SHP77 treated with DMSO at 0.1 percent for 48 hours (cell line): Measurements from ENCODE around the gene PKD1L1.
"Not testable (repeated sequence)": the region's sequence is repeated elsewhere in the genome, so short reads cannot be mapped to it uniquely, and the experiment has no call there.

Experiments
- DNase-seq: peaks from one replicate; lab custom pipeline; 2025; lab: John Stamatoyannopoulos, UW

Gene PKD1L1

DNA sequence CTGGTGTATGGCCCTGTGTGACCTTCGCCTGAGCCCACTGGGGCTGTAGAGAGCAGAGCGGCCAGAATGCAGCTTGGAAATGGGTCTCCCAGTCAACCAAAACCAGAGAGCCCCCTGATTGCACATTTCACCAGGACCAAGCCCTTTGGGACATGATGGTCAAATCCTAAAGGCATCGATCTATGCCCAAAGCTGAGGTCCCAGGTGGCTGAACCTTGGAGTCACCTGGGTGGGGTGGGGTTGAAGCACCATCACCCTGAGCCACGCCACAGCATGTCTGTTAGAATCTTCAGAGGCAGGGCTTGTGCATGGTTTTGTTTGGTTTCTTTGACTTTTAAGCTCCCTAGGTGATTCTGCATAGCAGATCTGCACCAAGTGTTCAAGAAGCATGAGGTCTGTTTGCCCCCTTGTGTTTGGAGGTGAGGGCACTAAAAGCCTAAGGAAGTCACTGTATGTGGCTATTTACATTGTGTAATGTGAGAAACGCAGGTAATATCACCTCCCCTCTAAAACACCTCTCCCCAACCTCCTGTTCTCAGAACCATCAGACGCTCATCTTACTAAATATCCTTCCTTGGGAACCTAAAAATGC, 9.6 kb downstream of the PKD1L1 start:
- no peak for DNase-seq

DNA sequence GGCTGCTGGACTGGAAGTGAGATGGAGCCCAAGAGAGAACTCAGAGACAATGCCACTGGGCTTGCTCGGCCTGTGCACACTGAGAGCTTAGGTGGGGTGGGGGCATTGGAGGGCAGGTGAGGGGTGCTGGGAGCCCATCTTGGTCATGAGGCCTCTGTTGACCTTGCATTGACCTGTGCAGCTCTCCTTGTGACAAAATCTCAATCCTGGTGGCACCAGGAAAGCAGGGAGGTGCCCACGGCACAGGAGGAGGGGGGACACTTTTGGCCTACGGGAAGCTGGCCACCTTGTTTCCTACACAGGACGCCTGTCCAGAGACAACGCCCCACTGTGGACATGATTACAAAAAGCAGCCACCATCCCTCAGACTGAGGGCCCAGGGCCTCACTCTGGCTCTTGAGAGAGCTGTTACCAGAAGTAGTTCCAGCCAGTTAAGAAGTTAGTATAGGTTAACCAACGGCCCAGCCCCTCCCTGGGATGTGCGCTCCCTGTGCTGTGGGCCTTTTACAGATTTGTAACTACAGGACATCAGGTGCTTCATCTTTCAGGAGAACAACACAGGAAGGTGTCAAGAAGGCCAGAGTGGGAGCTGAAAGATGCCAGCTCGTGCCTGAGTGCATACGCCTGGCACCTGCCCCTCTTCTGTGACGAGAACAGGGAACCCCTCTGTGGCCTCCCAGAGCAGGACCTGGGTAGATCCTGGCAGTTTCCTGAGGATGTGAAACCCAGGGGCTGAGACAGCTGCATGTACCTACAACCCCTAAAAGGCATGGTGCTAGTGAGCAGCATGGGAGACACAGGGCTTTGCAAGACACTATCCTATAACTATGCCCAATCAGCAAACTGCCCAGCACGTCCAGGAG, 10.3 kb downstream of the PKD1L1 start:
- no peak for DNase-seq

DNA sequence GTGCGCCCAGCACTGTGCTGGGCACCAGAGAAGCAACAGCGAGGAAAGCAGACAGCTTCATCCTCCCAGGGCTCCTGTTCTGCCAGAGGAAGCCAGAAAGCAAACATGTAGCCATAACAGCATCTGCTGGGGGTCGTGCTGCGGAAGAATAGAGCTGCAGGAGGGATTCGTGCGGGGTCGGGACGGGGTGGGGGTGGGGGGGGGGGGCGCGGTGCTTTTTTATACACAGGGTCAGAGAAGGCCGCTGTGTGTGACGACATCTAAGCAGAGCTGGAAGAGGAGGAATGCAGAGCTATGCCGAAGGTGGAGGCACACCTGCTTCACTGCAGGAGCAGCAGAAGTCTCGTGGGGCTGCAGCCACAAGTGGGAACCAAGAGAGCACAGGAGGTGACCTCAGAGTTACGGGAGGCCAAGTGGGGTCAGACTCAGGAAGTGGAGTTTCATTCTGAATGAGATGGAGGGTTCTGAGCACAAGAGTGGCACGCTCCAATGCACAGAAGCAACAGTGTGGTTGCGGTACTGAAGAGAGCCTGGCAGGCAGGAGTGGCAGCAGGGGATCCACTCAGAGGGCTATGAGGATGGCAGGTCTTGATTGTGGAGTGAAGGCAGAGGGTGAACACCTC, 11.1 kb downstream of the PKD1L1 start:
- DNase-seq = no peak

- no peak for DNase-seq
Observed at GRCh38 chr7:47936323-47936722, 11.9 kb downstream of the PKD1L1 start.

GRCh38 chr7:47935336-47935735, 12.9 kb downstream of the PKD1L1 start:
- no peak for DNase-seq

GRCh38 chr7:47934831-47935230, 13.4 kb downstream of the PKD1L1 start:
- no peak for DNase-seq

DNA sequence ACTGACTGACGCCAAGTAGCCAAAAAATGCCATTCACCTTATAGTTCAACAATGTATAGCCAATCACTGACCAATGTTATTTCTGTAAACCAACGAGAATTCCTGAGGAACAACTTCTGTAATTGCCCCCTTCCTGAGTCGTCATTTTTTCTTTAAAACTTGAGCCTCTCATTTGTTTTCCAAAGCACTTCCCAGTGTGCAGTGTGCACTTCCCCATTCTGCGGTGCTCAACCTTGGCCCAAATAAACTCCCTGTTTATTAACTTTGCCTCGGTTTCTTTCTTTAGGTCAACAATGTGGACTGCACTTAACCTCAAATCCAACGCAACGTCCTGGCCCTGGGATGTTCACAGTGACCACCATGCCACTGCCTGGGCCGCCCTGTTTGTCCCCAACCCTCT, 15.1 kb downstream of the PKD1L1 start:
- DNase-seq = no peak

- no peak for DNase-seq
Observed at GRCh38 chr7:47932466-47933037, 15.7 kb downstream of the PKD1L1 start.

- DNase-seq = no peak
Observed at GRCh38 chr7:47932016-47932415, 16.2 kb downstream of the PKD1L1 start.

DNA sequence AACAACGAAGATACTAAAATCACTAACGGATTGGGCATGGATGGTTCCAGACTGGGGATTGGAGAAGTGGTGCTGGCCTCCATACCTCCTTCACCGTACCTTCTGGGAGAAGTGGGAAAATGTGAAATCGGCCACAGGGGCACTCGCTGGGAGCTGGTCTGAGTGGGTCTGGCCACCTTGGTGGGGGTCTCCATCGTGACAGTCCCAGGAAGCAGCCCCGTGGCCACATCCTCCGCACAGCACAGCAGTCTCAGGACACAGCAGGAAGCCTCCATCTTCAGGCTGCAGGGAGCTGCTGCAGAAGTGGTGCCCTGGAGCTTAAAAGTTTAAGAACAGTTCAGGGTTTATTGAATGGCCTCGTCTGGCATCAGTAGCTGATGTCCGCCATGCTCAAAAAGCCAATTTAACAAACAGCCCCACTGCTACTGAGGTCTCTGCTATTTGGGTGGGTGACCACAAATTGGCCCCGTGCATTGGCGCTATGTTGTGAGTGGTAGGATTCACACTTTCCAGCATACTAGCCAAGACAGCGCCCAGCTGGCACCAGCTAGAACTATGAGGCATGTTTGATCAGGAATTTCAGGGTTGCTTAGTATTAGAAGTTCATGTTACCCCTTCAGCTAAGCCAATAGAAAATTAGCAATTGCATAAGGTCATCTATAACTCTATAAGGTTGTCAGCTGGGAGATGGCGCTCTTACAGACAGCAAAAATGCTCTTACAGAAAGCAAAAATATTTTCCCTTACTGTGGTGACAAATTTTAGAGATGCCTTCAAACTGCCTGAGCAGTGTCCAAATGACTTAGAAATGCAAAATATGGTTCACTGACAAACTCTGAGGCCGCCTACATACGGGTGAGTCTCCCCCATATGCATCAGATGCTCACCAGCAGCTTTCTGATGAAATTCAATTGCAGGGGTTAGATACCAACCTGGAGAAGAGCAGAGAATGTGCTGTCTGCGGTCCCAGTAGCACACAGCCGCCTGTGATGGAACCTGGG, 17.0 kb downstream of the PKD1L1 start:
- no peak for DNase-seq

- DNase-seq = no peak
Observed at GRCh38 chr7:47924266-47924665, 24.0 kb downstream of the PKD1L1 start.

DNA sequence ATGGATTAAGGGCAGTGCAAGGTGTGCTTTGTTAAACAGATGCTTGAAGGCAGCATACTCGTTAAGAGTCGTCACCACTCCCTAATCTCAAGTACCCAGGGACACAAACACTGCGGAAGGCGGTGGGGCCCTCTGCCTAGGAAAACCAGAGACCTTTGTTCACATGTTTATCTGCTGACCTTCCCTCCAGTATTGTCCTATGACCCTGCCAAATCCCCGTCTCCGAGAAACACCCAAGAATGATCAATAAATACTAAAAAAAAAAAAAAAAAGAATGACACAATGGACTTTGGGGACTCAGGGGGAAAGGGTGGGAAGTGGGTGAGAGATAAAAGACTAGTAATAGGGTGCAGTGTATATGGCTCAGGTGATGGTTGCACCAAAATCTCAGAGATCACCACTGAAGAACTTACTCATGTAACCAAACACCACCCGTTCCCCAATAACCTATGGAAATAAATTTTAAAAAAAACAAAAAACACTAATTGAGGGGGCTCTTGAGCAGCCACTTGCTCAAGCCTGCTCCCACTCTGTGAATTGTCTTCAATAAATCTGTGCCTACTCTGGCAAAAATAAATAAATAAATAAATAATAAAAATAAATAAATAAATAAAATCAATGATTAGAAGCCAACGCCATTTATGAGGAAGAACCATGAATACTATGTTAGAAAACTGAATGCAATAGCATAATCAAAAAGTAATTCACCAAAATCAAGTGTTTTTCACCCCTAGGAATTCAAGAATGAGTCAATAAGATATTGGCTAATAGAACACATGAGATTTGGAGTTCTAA, 25.0 kb downstream of the PKD1L1 start:
- not testable (repeated sequence) for DNase-seq

GRCh38 chr7:47916514-47916913, 31.8 kb downstream of the PKD1L1 start:
- DNase-seq = not testable (repeated sequence)

DNA sequence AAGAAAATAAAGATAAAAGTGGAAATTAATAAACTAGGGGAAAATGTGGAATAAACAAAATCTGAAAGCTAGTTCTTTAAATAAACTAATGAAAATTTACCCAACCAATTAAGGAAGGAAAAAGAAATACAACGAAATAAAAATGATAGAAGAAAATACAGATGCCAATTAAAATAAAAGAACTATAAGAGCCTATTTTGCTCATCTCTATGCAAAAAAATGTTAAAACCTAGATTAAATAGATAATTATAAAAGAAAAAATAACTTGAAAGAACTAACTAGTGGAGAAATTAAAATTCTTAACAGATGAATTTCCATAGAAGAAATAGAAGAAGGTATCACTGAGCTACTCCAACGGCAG, 32.7 kb downstream of the PKD1L1 start:
- no peak for DNase-seq

GRCh38 chr7:47914717-47915615, 33.3 kb downstream of the PKD1L1 start:
- no peak for DNase-seq

- DNase-seq = no peak
Observed at GRCh38 chr7:47912332-47912731, 35.9 kb downstream of the PKD1L1 start.

- no peak for DNase-seq
Observed at GRCh38 chr7:47908720-47909119, 39.5 kb downstream of the PKD1L1 start.

- no peak for DNase-seq
Observed at GRCh38 chr7:47907981-47908616, 40.2 kb downstream of the PKD1L1 start.

DNA sequence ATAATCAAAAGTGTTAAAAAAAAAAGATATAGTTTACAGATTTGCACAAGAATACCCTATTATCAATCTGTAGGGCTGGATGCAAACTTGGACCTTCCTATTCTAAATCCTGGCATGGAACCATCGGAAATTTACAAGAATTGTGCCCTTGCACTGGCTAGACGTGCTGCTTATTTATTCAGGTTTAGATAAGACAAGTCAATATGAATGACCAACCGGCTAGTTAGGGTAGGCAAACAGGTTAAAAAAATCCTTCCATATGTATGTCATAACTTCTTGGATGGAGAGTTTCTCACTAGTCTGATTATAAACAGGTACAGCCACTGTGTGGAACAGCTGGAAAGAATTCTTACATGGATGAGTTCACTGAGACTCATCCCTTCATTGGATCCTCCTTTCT, 41.4 kb downstream of the PKD1L1 start:
- no peak for DNase-seq
